Large intestine (tissue), 1 donor: ENCODE measurements around the gene ARHGAP40. TPM values are rescaled to one million over a fixed set of nuclear protein-coding genes. Genes with fewer than 3 reads are reported as not detected.

Source experiments
- polyA plus RNA-seq: library from polyadenylated mRNA; unstranded; fragments of 120-200 nt; gene quantifications from one replicate; pipeline ENCODE4 v1.2.1, GENCODE V29; 2013

The ARHGAP40 gene
- polyA plus RNA-seq, 1 donor, result not detected

Other genes with a start within 250 kb of the ARHGAP40 start
- gene SNHG17, start 166.5 kb upstream of the ARHGAP40 start, polyA plus RNA-seq, result 30.1 TPM
- gene RALGAPB, start 129.0 kb upstream of the ARHGAP40 start, polyA plus RNA-seq, result 28.1 TPM
- not detected for gene ADIG, start 20.6 kb upstream of the ARHGAP40 start, polyA plus RNA-seq
- gene SLC32A1, start 122.7 kb downstream of the ARHGAP40 start, polyA plus RNA-seq, result 0.03 TPM
- 7.8 TPM for gene ACTR5, start 146.7 kb downstream of the ARHGAP40 start, polyA plus RNA-seq
- 3.5 TPM for gene PPP1R16B, start 203.9 kb downstream of the ARHGAP40 start, polyA plus RNA-seq